DMS 273 treated with DMSO at 0.1 percent for 48 hours (cell line): ENCODE measurements around the gene PLEKHA7.

Source experiments
- DNase-seq: peaks from one replicate; lab custom pipeline; 2025; lab: John Stamatoyannopoulos, UW

The PLEKHA7 gene

GRCh38 chr11:16809886-16810668 is 204.1 kb downstream of the PLEKHA7 start:
- DNase-seq: no peak

GRCh38 chr11:16807306-16807705 is 206.9 kb downstream of the PLEKHA7 start:
- DNase-seq: no peak

GRCh38 chr11:16806791-16807190 is 207.4 kb downstream of the PLEKHA7 start:
- DNase-seq: no peak

GRCh38 chr11:16805938-16806337 is 208.3 kb downstream of the PLEKHA7 start:
- no peak for DNase-seq

- DNase-seq: no peak
These were observed 209.9 kb downstream of the PLEKHA7 start for GRCh38 chr11:16804104-16804947.

GRCh38 chr11:16801288-16801980 is 212.8 kb downstream of the PLEKHA7 start:
- no peak for DNase-seq

- no peak for DNase-seq
These were observed 213.8 kb downstream of the PLEKHA7 start for GRCh38 chr11:16800382-16800781.

GRCh38 chr11:16799890-16800289 is 214.3 kb downstream of the PLEKHA7 start:
- no peak for DNase-seq

GRCh38 chr11:16799221-16799620 is 215.0 kb downstream of the PLEKHA7 start:
- DNase-seq: no peak

- DNase-seq: no peak
These were observed 216.4 kb downstream of the PLEKHA7 start for GRCh38 chr11:16797776-16798175.

- DNase-seq: no peak
These were observed 217.9 kb downstream of the PLEKHA7 start for GRCh38 chr11:16796311-16796710.

- DNase-seq: no peak
These were observed 219.1 kb downstream of the PLEKHA7 start for GRCh38 chr11:16795146-16795545.

GRCh38 chr11:16794047-16794818 is 220.0 kb downstream of the PLEKHA7 start:
- DNase-seq: no peak

GRCh38 chr11:16793511-16793910 is 220.7 kb downstream of the PLEKHA7 start:
- no peak for DNase-seq

GRCh38 chr11:16793009-16793408 is 221.2 kb downstream of the PLEKHA7 start:
- no peak for DNase-seq

- DNase-seq: no peak
These were observed 221.8 kb downstream of the PLEKHA7 start for GRCh38 chr11:16792426-16792825.

- DNase-seq: no peak
These were observed 222.8 kb downstream of the PLEKHA7 start for GRCh38 chr11:16791191-16791961.

- no peak for DNase-seq
These were observed 223.6 kb downstream of the PLEKHA7 start for GRCh38 chr11:16790486-16791190.

- DNase-seq: no peak
These were observed 224.4 kb downstream of the PLEKHA7 start for GRCh38 chr11:16789560-16790485.
